ENCODE measurements around the gene FAM53A.

DNA sequence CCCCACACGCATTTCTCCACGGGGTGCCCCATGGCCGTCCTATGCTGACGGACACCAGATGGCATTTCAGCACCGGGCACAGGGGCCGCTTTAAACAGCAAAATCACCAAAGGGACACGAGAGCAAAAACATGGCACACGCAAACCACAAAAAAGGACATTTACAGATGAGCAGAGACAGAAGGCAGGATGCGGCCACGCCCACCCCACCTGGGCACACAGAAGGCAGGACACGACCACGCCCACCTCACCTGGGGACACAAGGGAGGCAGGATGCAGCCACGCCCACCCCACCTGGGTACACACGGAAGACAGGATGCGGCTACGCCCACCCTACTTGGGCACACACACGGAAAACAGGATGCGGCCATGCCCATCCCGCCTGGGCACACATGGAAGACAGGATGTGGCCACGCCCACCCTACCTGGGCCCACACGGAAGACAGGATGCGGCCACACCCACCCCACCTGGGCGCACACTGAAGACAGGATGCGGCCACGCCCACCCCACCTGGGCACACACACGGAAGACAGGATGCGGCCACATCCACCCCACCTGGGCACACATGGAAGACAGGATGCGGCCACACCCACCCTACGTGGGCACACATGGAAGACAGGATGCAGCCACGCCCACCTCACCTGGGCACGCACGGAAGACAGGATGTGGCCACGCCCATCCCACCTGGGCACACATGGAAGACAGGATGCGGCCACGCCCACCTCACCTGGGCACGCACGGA, 69.1 kb downstream of the FAM53A start:
- TF ChIP-seq, protein P1, sequence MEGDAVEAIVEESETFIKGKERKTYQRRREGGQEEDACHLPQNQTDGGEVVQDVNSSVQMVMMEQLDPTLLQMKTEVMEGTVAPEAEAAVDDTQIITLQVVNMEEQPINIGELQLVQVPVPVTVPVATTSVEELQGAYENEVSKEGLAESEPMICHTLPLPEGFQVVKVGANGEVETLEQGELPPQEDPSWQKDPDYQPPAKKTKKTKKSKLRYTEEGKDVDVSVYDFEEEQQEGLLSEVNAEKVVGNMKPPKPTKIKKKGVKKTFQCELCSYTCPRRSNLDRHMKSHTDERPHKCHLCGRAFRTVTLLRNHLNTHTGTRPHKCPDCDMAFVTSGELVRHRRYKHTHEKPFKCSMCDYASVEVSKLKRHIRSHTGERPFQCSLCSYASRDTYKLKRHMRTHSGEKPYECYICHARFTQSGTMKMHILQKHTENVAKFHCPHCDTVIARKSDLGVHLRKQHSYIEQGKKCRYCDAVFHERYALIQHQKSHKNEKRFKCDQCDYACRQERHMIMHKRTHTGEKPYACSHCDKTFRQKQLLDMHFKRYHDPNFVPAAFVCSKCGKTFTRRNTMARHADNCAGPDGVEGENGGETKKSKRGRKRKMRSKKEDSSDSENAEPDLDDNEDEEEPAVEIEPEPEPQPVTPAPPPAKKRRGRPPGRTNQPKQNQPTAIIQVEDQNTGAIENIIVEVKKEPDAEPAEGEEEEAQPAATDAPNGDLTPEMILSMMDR (conservative IDR thresholded peaks at IDR 0.05; ENCODE audit: low read depth, low read length): no peak
- TF ChIP-seq, protein P2, sequence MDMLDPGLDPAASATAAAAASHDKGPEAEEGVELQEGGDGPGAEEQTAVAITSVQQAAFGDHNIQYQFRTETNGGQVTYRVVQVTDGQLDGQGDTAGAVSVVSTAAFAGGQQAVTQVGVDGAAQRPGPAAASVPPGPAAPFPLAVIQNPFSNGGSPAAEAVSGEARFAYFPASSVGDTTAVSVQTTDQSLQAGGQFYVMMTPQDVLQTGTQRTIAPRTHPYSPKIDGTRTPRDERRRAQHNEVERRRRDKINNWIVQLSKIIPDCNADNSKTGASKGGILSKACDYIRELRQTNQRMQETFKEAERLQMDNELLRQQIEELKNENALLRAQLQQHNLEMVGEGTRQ (IDR thresholded peaks at IDR 0.05; ENCODE audit: low read depth, low read length): no peak
